ENCODE measurements around the gene R3HDM2.
"Not testable (repeated sequence)": the region's sequence is repeated elsewhere in the genome, so short reads cannot be mapped to it uniquely, and the experiment has no call there.

R3HDM2 gene

DNA sequence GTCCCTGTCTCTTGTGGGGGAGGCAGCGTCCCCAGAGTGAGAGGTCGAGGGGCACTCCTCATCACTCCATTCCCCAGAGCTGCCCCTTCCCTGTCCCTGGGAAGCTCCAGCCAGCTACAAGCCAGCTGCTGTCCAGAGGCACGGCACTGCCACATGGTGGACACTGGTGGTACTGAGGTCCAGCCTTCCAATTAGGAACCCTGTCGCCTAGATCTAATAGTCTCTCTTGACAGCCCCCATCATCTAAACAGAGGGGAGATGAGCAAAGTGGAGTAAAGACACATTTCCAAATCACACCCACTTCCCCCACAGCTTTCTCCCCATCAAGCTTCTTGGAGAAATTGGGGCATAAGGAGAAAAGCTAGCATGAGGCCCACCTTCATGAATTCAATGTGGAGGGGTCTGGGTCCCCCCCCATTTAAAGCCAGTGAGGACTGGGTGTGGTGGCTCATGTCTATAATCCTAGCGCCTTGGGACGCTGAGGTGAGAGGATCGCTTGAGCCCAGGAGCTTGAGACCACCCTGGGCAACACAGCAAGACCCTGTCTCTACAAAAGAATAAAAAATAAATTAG, 22.2 kb upstream of the R3HDM2 start:
- peak in 1 of 2 donors; percentile 56 for DNase-seq (ENCODE audit: low read depth in 2 of 2)

DNA sequence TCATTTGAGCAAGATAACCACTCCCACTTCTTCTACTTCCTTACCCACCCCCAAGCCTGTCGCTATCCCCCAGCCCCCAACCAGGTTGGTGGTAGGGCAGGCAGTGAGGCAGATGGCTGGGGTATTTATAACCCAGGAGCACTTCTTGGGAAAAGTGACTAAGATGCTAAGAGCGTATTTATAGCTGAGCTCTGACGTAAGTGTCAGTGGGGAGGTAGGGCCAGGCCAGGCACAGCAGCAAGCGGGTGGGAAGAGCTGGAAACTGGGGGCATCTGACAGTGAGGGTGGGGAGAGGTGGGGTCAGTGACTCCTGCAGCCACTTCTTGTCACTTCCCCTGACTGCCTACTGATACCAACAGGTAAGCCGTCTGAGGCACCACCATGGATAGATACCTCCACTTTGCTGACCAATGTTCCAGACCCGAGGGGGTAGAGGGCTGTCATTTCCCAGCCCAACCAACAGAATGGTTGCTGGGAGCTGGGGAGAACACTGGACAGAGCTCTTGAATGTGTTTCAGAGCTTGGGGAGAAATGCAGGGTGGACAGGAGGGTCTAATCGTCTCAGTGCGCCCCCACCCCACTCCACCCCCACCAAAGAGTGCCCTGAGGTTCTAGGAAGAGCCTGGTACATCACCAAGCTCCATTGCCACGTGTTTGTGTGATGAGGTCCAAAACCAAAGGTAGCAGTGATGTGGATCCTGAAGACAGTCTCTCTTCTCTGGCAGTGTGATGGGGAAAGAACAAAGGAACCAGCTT, 21.5 kb upstream of the R3HDM2 start:
- no peak for DNase-seq (ENCODE audit: low read depth in 2 of 2)

DNA sequence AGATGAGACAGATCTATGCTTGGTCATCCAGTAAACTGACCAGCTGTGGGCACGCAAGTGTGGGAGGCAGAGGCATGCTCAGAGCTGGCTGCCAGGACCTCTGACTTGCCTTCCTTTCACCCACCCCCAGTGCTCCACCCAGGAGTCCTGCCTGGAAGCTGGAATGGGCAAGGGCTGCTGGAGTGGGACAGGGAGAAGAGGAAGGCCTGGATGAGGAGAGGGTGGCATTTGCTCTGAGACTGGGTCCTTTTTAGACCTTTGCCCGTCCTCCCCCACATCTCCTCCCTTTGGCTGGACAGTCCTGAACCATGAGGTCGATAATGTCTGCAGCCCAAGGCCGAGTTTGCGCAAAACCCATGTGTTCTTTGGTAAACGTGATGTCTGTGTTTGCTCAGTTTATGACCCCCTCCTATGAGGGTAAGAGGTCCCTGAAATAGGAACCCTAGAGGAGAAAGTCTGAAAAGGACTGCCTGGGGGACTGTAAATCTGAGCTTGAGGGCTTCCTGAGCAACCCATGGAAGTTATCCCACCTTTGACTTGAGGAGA, 20.5 kb upstream of the R3HDM2 start:
- no peak for DNase-seq (ENCODE audit: low read depth in 2 of 2)

DNA sequence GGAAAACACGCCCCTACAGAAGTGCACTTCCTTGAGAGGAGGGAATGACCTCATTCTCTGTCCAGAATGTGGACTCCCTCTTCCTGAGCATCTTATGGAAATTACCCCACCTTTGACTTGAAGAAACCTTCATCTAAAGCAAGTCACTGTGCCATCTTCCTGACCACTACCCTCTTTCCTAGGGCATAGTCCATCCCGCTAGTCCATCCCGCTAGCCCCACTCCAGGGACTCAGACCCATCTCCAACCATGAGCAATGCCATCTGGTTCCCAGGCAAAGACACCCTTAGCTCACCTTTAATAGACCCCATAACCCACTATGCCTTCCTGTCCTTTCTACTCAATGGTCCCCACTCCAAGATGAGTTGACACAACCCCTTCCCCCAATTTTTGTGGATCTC, 19.2 kb upstream of the R3HDM2 start:
- DNase-seq (ENCODE audit: low read depth in 2 of 2), result no peak

DNA sequence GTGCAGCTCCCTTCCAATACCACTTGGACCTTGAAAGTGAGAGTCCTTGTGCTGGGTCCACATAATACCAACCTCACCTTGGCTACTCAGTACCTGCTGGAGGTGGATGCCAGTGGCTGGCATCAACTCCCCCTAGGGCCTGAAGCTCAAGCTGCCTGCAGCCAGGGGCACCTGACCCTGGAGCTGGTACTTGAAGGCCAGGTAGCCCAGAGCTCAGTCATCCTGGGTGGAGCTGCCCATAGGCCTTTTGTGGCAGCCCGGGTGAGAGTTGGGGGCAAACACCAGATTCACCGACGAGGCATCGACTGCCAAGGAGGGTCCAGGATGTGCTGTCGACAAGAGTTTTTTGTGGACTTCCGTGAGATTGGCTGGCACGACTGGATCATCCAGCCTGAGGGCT, 18.5 kb upstream of the R3HDM2 start:
- no peak for DNase-seq (ENCODE audit: low read depth in 2 of 2)

DNA sequence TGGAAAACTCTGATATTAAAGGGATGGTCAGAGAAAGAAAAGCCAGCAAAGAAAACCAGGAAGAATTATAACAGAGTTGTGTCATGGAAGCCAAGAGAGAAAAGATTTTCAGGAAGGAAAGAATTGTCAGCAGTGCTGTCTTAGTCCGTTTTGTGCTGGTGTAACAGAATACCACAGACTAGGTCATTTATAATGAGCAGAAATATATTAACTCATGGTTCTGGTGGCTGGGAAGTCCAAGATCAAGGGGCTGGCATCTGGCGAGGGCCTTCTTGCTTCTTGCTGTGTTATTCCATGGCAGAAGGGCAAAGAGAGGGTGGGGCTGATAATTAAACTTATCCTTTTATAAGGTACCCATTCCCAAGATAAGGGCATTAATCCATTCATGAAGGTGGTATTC, 17.8 kb upstream of the R3HDM2 start:
- no peak for DNase-seq (ENCODE audit: low read depth in 2 of 2)

DNA sequence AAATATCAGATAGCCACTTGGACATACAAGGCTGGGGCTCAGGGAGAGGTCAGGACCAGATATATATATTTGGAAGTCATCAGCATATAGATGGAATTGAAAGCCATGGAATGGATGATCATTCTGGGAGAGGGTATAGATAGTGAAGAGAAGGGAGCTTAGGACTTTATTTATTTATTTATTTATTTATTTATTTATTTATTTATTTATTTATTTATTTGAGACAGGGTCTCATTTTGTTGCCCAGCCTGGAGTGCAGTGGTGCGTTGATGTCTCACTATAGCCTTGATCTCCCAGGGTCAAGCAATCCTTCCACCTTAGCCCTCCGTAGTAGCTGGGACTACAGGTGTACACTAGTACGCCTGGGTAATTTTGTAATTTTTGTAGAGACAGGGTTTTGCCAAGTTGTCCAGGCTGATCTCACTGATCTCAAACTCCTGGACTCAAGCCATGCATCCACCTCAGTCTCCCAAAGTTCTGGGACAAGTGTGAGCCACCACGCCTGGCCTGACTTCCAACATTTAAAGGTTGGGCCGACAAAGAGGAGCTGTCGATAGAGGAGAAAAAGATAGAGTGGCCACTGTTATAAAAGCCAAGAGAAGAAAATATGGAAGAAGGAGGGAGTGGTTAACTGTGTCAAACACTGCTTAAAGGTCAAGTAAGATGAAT, 15.6 kb upstream of the R3HDM2 start:
- no peak for DNase-seq (ENCODE audit: low read depth in 2 of 2)

DNA sequence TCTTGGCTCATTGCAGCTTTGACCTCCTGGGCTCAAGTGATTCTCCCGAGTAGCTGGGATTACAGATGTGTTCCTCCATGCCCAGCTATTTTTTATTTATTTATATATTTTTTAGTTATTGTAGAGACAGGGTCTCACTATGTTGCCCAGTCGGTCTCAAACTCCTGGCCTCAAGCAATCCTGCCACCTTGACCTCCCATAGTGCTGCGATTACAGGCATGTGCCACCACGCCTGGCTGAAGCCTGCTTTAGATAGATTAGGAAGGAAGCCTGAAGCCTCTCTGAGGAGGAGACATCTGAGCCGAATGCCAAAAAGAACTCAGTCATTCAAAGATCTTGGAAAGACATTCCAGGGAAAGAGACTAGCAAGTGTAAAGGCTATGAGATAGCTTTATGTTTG, 13.9 kb upstream of the R3HDM2 start:
- DNase-seq (ENCODE audit: low read depth in 2 of 2), result no peak

DNA sequence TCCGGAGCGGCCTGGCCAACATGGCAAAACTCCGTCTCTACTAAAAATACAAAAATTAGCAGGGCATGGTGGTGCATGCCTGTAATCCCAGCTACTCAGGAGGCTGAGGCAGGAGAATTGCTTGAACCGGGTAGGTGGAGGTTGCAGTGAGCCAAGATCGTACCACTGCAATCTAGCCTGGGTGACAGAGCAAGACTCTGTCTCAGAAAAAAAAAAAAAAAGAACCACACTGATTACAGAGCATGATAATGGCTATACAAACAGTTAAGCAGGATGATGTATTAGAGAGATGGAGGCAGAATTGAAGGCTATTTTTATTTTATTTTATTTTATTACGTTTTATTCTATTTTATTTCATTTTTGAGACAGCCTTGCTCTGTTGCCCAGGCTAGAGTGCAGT, 13.5 kb upstream of the R3HDM2 start:
- DNase-seq (ENCODE audit: low read depth in 2 of 2), result not testable (repeated sequence)

DNA sequence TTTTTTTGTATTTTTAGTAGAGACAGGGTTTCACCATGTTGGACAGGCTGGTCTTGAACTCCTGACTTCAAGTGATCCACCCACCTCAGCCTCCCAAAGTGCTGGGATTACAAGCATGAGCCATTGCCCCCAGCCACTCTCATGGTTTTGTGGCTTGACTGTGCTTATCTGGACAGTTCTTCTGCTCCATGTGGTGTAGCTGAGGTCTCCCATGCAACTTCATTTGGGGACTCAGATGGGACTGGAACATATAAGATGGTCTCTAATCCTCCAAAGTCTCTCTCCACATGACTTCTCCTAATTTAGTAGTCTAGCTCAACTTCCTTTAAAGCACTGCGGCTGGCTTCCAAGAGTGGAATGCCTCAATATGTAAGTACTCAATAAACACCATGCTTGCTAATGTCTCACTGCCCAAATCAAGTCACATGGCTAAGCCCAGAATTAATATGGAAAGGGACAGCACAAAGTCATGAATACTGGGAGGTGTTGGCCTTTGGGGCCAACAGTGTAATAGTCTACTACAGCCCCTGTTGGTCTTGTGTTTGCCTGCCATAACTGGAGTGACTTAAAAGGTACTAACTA, 11.1 kb upstream of the R3HDM2 start:
- DNase-seq (ENCODE audit: low read depth in 2 of 2), result no peak

DNA sequence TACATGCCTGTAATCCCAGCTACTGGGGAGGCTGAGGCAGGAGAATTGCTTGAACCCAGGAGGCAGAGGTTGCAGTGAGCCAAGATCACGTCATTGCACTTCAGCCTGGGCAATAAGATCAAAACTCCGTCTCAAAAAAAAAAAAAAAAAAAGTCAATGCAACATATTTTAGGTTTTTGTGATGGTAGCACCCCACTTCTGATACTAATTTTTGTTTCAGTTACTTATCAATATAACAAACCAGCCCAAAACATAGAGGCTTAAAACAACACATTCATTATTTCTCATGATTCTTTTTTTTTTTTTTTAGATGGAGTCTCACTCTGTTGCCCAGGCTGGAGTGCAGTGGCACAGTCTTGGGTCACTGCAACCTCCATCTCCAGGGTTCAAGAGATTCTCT, 10.6 kb upstream of the R3HDM2 start:
- not testable (repeated sequence) for DNase-seq (ENCODE audit: low read depth in 2 of 2)

DNA sequence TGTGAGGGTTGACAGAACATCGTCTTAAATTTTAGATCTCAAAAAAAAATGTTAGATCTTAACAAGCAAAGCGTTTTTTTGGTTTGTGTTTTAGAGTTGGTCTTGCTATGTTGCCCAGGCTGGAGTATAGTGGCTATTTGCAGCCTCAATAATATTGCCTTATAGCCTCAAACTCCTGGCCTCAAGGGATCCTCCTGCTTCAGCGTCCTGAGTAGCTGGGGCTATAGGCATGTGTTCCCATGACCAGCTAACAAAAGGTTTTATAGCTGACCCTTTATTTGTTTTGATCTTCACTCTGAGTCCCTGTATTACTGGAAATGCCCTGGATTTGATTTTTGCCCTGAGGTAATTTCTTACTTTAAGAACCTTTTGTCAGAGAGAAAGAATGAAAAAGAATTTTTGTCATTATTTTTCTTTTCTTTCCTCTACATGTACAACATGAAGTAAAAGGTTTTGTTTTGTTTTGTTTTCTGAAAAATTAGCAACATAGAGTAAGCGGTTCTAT, 9.0 kb upstream of the R3HDM2 start:
- DNase-seq (ENCODE audit: low read depth in 2 of 2), result no peak

DNA sequence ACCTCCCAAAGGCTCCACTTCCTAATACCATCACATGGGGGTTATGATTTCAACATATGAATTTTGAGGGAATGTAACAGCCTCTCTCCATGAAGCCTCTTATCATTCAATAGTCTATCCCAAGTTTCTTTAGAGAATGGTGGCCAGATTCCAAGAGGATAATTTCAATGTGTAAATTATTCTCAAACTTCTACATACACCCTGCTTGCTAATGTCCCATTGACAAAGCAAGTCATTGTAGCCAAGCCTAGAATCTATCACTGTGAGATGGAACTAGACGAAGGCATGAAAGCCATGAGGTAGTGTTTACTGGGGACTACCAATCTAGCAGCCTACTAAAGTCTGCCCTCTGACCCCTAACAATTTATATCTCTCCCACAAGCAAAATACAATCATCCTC, 7.6 kb upstream of the R3HDM2 start:
- no peak for DNase-seq (ENCODE audit: low read depth in 2 of 2)

DNA sequence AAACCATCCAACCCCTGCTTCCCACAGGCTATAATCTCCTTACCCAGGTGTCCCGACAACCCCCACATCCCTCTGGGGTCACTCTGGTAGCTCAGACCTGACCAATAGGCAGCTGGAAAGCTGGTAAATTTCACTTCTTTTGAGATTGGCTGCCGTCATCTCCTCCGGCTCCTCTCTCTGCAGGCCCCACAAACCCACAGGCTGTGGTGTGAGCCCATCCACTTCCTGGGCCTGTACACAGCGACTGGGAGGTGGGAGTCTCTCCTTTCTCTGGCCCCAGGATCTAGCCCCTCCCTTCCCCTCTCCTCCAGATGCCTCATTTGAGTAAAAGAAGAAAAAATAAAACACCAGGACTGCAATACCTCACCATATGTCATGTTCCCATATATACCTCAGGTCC, 4.5 kb upstream of the R3HDM2 start:
- no peak for DNase-seq (ENCODE audit: low read depth in 2 of 2)

DNA sequence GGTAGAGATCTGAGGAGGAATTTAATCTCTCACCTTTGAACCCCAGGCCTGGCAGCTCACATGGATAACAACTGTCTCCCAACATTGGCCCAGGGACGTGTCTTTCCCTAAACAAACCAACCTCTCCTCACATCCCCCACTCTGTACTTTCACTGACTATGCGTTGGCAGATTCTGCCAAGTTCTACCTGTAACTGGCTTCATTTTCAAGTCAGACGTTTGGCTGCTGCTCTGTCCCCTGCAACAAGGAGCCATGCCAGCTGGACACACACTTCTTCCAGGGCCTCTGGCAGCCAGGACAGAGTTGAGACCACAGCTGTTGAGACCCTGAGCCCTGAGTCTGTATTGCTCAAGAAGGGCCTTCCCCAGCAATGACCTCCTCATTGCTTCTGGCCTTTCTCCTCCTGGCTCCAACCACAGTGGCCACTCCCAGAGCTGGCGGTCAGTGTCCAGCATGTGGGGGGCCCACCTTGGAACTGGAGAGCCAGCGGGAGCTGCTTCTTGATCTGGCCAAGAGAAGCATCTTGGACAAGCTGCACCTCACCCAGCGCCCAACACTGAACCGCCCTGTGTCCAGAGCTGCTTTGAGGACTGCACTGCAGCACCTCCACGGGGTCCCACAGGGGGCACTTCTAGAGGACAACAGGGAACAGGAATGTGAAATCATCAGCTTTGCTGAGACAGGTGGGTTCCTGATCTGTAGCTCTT, 3.8 kb upstream of the R3HDM2 start, which contains the start of gene INHBC:
TSS of gene INHBC (plus strand) at position 268 of the 707 bp plus-strand sequence. CDS start at position 371, 103 bp downstream.
- no peak for DNase-seq (ENCODE audit: low read depth in 2 of 2)

DNA sequence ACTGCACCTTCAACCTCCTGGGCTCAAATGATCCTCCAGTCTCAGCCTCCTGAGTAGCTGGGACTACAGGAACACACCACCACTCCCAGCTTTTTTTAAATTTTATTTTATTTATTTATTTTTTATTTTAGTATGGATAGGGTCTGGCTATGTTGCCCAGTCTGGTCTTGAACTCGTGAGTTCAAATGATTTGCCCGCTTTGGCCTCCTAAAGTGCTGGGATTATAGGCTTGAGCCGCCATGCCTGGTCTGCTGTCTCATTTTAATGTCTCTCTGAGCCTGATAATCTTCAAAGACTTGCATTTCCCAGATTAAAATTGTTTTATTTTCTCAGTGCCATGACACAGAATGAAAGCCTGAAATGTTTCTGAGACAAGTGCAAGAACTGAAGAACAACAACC, 2.5 kb upstream of the R3HDM2 start:
- no peak for DNase-seq (ENCODE audit: low read depth in 2 of 2)

DNA sequence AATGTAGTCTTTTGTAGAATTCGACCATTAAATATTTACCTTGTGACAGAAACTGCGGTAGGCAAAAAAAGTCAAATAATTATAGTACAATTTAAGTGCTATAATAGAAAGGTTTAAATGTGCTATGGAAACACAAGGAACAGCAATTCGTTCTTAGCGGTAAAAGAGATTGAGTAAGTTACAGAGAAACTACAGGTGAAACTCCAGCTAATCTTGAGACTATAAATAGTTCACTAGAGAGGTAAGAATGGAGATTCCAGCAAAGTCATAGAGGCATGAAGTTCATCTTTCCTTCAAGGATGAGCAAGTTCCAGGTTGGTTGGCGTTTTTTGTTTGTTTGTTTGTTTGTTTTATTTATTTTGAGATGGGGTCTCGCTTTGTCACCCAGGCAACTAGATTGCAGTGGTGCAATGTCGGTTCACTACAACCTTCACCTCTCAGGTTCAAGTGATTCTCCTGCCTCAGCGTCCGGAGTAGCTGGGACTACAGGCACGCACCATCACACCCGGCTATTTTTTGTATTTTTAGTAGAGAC, 878 bp upstream of the R3HDM2 start:
- no peak for DNase-seq (ENCODE audit: low read depth in 2 of 2)

DNA sequence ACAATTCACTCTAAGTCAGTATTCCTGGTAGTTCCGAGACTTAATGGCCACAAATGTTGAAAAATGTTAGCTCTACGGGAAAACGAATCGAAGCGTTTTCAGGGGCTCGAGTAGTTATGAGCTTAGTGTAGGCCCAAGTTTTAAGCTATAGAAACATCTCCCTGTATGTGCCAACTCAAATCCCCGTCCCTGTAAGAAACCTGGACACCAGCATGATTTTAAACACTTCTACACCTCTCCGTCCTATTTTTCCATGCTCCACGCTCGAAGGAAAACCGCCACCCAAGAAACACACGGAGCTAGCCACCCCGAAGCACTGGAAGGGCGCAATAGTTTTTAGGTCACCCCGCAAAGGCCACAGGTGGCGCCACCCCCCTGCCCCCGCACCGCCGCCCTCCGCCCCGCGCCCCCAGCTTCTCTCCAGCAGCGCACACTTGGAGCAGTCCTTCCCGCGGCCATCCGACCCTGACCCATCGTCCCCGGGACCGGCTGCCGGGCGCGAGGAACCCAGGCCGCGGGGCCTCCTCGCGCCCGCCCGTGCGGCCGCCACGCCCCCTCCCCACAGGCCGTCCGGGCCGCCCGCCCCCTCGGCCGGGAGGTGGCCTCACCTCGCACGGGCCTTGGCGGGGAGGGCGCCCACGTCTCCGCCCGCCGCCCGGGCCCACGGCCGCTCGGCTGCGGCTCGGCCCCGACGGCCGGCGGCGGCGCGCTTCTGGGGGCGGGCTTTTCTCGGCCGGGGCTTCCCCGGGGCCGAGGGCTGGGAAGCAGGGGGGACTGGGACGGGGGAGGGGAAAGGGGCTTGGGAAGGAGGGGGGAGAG, 522 bp downstream of the R3HDM2 start:
- DNase-seq (ENCODE audit: low read depth in 2 of 2), result no peak

DNA sequence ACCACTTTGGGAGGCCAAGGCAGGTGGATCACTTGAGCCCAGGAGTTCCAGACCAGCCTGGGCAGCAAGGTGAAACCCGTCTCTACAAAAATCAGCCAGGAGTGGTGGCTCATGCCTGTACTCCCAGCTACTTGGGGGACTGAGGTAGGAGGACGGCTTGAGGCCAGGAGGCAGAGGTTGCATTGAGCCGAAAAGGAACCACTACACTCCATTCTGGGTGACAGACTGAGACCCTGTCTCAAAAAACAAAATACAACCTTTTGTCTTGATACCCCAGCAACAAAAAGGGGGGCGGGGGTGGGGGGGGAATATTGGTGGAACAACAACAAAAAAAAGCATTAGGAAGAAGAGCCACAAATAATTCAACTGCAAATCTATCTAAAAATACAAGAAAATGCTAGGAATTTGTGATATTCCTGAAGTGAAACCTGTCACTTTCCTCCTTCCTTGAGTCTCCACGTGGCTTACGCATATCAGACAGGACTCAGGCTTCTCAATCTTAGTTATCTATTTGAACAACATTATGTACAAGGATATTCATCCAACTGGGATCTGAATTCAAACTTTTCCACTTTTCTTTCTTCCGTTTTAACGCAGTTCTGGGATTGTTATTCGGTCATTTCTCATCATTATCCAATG, 1.3 kb downstream of the R3HDM2 start:
- DNase-seq (ENCODE audit: low read depth in 2 of 2), result no peak

DNA sequence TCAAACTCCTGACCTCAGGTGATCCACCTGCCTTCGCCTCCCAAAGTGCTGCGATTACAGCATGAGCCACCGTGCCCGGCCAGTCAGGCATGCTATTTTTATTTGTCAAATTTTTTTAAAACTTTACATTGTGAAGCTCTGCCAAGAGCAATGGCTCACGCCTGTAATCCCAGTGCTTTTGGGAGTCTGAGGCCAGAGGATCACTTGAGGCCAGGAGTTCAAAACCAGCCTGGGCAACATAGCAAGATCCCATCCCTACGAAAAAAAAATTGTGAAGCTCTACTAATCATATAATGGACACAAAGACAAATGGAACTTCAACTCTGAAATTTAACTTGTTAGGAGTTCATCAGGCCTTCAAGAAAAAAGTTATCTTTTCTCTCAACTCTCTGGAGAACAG, 1.9 kb downstream of the R3HDM2 start:
- no peak for DNase-seq (ENCODE audit: low read depth in 2 of 2)

Measured in stimulated activated CD8-positive, alpha-beta memory T cell treated with anti-CD3 and anti-CD28 coated beads, Interleukin-2, amount 100 ng/mL, for 48 hours (primary cell).